GM18507 (cell line): Measurements from ENCODE around the gene HAO2.

Experiments
- DNase-seq: peaks from one replicate; pipeline ENCODE4 v3.0.0; 2011; ENCODE audit warnings: low read depth; ENCODE audit not compliant: insufficient read length; ENCODE audit errors: extremely low spot score
- FAIRE-seq: peaks from 2 replicates; lab custom pipeline; 2011; peaks lifted over from hg19 to GRCh38; lab: Jason Lieb, UNC

HAO2 gene

GRCh38 chr1:119419109-119419508, 50.5 kb downstream of the HAO2 start:
- FAIRE-seq (no peak), DNase-seq (no peak)

GRCh38 chr1:119420638-119421037, 52.1 kb downstream of the HAO2 start:
- DNase-seq (no peak), FAIRE-seq (no peak)

- DNase-seq, result no peak
- FAIRE-seq, result no peak
Measured at GRCh38 chr1:119422631-119423030, 54.0 kb downstream of the HAO2 start.

GRCh38 chr1:119428991-119429390, 60.4 kb downstream of the HAO2 start:
- FAIRE-seq, result no peak
- DNase-seq, result no peak

GRCh38 chr1:119429687-119430086, 61.1 kb downstream of the HAO2 start:
- DNase-seq, result no peak
- no peak for FAIRE-seq

GRCh38 chr1:119430486-119430885, 61.9 kb downstream of the HAO2 start:
- FAIRE-seq, result no peak
- DNase-seq, result no peak

- DNase-seq, result no peak
Measured at GRCh38 chr1:119431836-119432235, 63.3 kb downstream of the HAO2 start.

GRCh38 chr1:119435052-119435451, 66.5 kb downstream of the HAO2 start:
- FAIRE-seq (no peak), DNase-seq (no peak)

More at GRCh38 chr1:119431836-119432235, 63.3 kb downstream of the HAO2 start:
- FAIRE-seq, result no peak

GRCh38 chr1:119438761-119439160, 70.2 kb downstream of the HAO2 start:
- no peak for FAIRE-seq
- no peak for DNase-seq

GRCh38 chr1:119440721-119441307, 72.2 kb downstream of the HAO2 start:
- DNase-seq, result no peak
- no peak for FAIRE-seq

GRCh38 chr1:119442756-119443155, 74.2 kb downstream of the HAO2 start:
- no peak for FAIRE-seq
- DNase-seq, result no peak
